Bronchus fibroblast of lung (primary cell): Measurements from ENCODE around the gene MBLAC1. TPM values are rescaled to one million over a fixed set of nuclear protein-coding genes. Genes with fewer than 3 reads are reported as not detected.

Source experiments
- total RNA-seq: library from RNA; depleted of rRNA; stranded (reverse); fragments of >200 nt; gene quantifications from 2 replicates; pipeline ENCODE4 v1.2.3, GENCODE V29; 2015

Gene MBLAC1, protein sequence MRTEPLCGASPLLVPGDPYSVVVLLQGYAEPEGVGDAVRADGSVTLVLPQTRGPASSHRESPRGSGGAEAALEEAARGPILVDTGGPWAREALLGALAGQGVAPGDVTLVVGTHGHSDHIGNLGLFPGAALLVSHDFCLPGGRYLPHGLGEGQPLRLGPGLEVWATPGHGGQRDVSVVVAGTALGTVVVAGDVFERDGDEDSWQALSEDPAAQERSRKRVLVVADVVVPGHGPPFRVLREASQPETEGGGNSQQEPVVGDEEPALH
- total RNA-seq, result 3.0 and 3.9 TPM in 2 replicates

DNA sequence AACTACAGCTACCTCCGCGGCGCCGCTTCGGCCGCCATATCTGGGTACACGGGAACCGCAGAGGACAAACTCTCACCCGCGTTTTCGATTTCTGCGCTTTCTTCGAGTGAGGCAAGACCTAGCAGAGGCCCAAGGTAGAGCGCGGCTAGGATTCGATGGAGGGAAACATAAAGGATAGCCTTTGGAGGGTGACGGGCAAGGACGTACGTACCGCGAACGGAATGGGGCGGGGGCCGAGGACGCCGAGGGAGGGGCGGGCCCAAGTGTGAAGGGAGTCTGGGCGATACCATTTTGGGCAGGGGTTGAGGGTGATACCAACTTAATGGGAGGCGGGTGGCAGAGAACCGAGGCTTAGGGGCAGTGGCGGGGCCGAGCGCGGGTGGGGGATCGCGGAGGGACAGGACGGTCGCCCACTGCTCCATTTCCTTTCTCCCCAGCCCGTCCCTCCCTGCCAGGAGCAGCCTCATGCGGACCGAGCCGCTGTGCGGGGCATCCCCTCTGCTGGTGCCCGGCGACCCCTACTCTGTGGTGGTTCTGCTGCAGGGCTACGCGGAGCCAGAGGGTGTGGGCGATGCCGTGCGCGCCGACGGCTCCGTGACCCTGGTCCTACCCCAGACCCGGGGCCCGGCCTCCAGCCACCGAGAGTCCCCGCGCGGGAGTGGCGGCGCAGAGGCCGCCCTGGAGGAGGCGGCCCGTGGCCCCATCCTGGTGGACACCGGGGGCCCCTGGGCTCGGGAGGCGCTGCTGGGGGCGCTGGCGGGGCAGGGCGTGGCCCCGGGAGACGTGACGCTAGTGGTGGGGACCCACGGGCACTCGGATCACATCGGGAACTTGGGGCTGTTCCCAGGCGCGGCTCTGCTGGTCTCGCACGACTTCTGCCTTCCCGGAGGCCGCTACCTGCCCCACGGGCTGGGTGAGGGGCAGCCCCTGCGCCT, at the start of gene MBLAC1:
TSS of gene MBLAC1 (plus strand) at position 37 of the 935 bp plus-strand sequence. CDS start at position 466, 429 bp downstream.

DNA sequence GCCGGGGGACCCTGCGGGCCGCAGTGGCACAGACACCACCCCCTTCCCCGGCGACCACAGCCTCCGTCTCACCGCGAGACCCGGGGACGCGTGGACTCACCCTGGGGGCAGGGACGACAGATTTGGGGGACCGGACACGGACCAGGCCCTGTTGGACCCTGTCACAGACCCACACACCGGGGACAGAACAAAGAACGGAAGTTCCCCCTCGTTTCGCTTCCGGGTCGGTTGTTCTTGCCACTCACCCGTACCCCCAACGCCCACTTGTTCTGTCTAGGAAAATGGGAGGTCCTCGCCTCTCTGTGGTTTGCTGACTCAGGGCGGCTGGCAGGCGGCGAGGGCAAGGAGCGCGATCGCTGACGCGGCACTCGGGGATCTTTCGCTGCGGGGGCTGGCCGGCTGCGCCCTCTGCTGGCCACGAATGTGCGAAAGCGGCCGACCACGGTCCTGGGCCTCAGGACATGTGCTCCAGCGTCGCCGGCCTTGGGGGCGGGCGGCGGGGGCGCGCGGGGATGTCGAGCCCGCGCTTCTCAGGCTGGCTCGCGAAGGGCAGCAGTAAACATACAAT, 45.1 kb upstream of the MBLAC1 start, which contains the start of gene ZNF3:
TSS of gene ZNF3 (minus strand) at position 189 of the 568 bp plus-strand sequence. CDS start 4,366 bp downstream, outside the sequence.

DNA sequence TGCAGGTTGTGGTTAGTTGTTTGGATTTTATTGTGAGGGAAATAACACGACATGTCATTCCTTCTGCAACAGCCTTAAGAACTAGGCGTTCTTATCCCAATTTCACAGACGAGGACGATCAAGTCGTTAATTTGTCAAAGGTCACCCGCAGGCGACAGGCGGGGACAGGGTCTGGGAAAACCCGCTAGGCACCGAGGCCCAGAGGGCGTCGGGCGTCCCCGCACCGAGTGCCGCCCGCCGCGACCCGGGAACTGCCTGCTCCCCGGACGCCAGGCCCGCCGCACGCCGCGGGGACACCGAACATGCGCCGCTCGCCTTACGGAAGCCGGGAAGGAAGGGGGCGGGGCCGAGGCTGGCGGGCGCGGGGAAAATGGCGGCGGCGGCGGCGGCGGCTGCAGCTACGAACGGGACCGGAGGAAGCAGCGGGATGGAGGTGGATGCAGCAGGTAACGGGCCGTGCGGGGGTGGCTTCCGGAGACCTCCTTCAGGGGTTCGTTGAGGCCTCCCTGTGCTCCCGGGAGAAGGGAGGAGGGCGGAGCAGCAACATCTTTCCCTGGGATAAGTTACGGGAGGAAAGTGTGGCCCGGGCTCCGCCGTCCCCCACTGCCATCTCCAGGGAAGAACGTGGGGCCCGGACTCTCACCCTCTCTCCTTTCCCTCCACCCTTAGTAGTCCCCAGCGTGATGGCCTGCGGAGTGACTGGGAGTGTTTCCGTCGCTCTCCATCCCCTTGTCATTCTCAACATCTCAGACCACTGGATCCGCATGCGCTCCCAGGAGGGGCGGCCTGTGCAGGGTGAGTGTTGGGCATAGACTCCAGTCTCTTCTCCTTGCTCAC, 37.9 kb upstream of the MBLAC1 start, which contains the start of gene COPS6:
TSS of gene COPS6 (plus strand) at position 349 of the 837 bp plus-strand sequence. CDS start at position 371, 22 bp downstream.

GRCh38 chr7:100101016-100101862, 25.5 kb upstream of the MBLAC1 start, which contains the start of the genes AP4M1 and MCM7:
AP4M1 (plus strand) TSS chr7:100101643; CDS start chr7:100101715, 72 bp downstream.
MCM7 (minus strand) TSS chr7:100101397; CDS start chr7:100101294, 103 bp downstream.

DNA sequence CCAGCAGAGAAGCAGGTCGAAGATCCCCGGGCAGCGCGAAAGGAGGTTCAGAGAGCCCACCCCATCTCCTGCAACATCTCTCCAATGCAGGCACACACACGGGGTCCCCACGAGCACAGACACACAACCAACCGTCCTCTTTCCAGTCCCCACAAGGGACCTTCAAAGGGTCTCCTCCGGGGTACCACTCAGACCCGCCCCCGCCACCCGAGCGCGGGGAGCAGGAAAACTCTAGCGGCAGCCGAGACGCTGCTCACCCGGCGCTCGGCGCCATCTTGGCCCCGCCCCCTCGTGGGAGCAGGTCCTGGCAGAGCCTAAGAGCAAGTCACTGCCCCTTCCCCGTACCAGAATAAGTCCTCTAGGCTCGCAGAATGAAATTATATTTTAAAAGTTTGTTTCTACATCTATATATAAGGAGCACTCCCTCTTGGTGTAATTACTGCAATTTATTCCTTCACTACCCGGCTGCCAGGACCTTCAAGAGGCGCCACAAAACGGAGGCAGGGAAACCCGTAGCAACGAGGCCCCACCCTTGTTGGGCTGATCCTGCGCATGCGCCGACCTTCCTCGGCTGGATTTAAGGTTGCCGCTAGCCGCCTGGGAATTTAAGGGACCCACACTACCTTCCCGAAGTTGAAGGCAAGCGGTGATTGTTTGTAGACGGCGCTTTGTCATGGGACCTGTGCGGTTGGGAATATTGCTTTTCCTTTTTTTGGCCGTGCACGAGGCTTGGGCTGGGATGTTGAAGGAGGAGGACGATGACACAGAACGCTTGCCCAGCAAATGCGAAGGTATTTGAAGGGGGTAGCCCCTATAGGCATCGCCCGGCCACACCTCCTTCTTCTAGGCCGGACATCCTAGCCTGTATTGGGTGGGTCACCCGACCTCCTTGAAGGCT, 7.4 kb upstream of the MBLAC1 start, which contains the start of the genes CNPY4 and TAF6:
TSS of gene CNPY4 (plus strand) at position 563 of the 898 bp plus-strand sequence. CDS start at position 674, 111 bp downstream.
TSS of gene TAF6 (minus strand) at position 287 of the 898 bp plus-strand sequence. CDS start 5,149 bp downstream, outside the sequence.

GRCh38 chr7:100148559-100149328, 22.0 kb downstream of the MBLAC1 start, which contains the start of gene LAMTOR4:
LAMTOR4 (plus strand) TSS chr7:100148918; CDS start chr7:100148973, 55 bp downstream.

GRCh38 chr7:100158229-100159098, 31.7 kb downstream of the MBLAC1 start, which contains the start of gene TRAPPC14:
TRAPPC14 (minus strand) TSS chr7:100158723; CDS start chr7:100158499, 224 bp downstream.

GRCh38 chr7:100177045-100178001, 50.6 kb downstream of the MBLAC1 start, which contains the start of the genes GPC2 and STAG3:
GPC2 (minus strand) TSS chr7:100177381; CDS start chr7:100177199, 182 bp downstream.
STAG3 (plus strand) TSS chr7:100177918; CDS start chr7:100180557, 2,639 bp downstream.

Other genes starting within 250 kb of the MBLAC1 start
- gene OR2AE1, start 249.9 kb upstream of the MBLAC1 start, total RNA-seq, result not detected in 2 replicates
- gene TRIM4, start 207.4 kb upstream of the MBLAC1 start, total RNA-seq, result 14.3 and 15.6 TPM in 2 replicates
- not detected in 2 replicates for gene GJC3, start 197.3 kb upstream of the MBLAC1 start, total RNA-seq
- under 0.01 TPM in 1 of 2 replicates, not detected in the other for gene AZGP1, start 150.9 kb upstream of the MBLAC1 start, total RNA-seq
- gene ZKSCAN1, start 111.4 kb upstream of the MBLAC1 start, total RNA-seq, result 10.7 and 11.3 TPM in 2 replicates
- 8.2 and 9.9 TPM in 2 replicates for gene ZSCAN21, start 77.2 kb upstream of the MBLAC1 start, total RNA-seq
- gene ZNF3, start 45.2 kb upstream of the MBLAC1 start, total RNA-seq, result 15.8 and 16.1 TPM in 2 replicates
- 79.7 and 107 TPM in 2 replicates for gene COPS6, start 38.0 kb upstream of the MBLAC1 start, total RNA-seq
- gene MCM7, start 25.6 kb upstream of the MBLAC1 start, total RNA-seq, result 204 and 216 TPM in 2 replicates
- 20.0 and 20.2 TPM in 2 replicates for gene AP4M1, start 25.3 kb upstream of the MBLAC1 start, total RNA-seq
- gene TAF6, start 7.6 kb upstream of the MBLAC1 start, total RNA-seq, result 81.9 and 83.6 TPM in 2 replicates
- gene CNPY4, start 7.3 kb upstream of the MBLAC1 start, total RNA-seq, result 16.1 and 18.6 TPM in 2 replicates
- 164 and 193 TPM in 2 replicates for gene LAMTOR4, start 22.0 kb downstream of the MBLAC1 start, total RNA-seq
- 6.6 and 6.7 TPM in 2 replicates for gene TRAPPC14, start 31.8 kb downstream of the MBLAC1 start, total RNA-seq
- gene GAL3ST4, start 41.6 kb downstream of the MBLAC1 start, total RNA-seq, result 4.5 and 4.9 TPM in 2 replicates
- 1.8 and 4.9 TPM in 2 replicates for gene GPC2, start 50.4 kb downstream of the MBLAC1 start, total RNA-seq
- gene STAG3, start 51.0 kb downstream of the MBLAC1 start, total RNA-seq, result 0.84 and 1.8 TPM in 2 replicates
- not detected in 2 replicates for gene PVRIG, start 93.0 kb downstream of the MBLAC1 start, total RNA-seq
- gene SPDYE3, start 180.7 kb downstream of the MBLAC1 start, total RNA-seq, result not detected in 2 replicates
- gene PILRB, start 231.2 kb downstream of the MBLAC1 start, total RNA-seq, result 9.1 and 10.4 TPM in 2 replicates
- gene PILRA, start 246.5 kb downstream of the MBLAC1 start, total RNA-seq, result under 0.01 TPM in 1 of 2 replicates, not detected in the other